AG04450 (cell line): ENCODE data around the gene MGLL. TPM values are rescaled to one million over a fixed set of nuclear protein-coding genes. Genes with fewer than 3 reads are reported as not detected.

ENCODE experiments used
- CTCF ChIA-PET: fragments of 300-600, 350-600 bp; formaldehyde crosslinking; extraction: SDS; loops from one replicate; lab custom pipeline; 2022; ENCODE audit warnings: antibody characterized with exemption, inconsistent platforms; lab: Charles Lee
- POLR2A ChIA-PET: fragments of 350-600 bp; formaldehyde crosslinking; extraction: SDS; loops from one replicate; lab custom pipeline; 2021; ENCODE audit warnings: antibody characterized with exemption, inconsistent platforms; lab: Yijun Ruan, JAX
- DNase-seq: peaks from one replicate; pipeline ENCODE4 v3.0.0-alpha.2; 2011; ENCODE audit warnings: low read depth, low spot score
- H3K27ac ChIP-seq: one replicate; pipeline ENCODE4 v1.5.1; 2012; ENCODE audit warnings: low read depth, low read length, control low read depth
- H3K27me3 ChIP-seq: one replicate; pipeline ENCODE4 v1.6.0; 2012; ENCODE audit warnings: low read length; ENCODE audit not compliant: control insufficient read depth, insufficient read depth
- H3K4me3 ChIP-seq: 2 replicates; pipeline ENCODE4 v1.5.1; 2011; ENCODE audit warnings: mild to moderate bottlenecking, low read depth, low read length, control low read depth
- H3K9me3 ChIP-seq: 2 replicates; pipeline ENCODE4 v1.5.1; 2012; ENCODE audit warnings: low read length; ENCODE audit not compliant: control insufficient read depth, insufficient read depth
- CTCF ChIP-seq: IDR thresholded peaks from 2 replicates; pipeline ENCODE4 v1.5.1; 2011; ENCODE audit warnings: low read depth, low read length, control low read depth, inconsistent platforms
- polyA plus RNA-seq: library from polyadenylated mRNA; depleted of rRNA; stranded (reverse); fragments of >200 nt; gene quantifications from 2 replicates; pipeline ENCODE4 v1.2.3, GENCODE V29; 2011

The MGLL gene
- polyA plus RNA-seq, 1 experiment: 49.1 TPM

- Histone ChIP-seq H3K4me3 (no peak overlapping the region), H3K27ac (no peak overlapping the region), H3K27me3 (no peaks in the 10 kb centered on the region), H3K9me3 (no peaks in the 10 kb centered on the region; the same call in 1 of the 2 replicates)
- ChIA-PET CTCF (interaction anchor here (0.7 kb wide), 1 partner anchor 134 kb away, joined by 3 read pairs; no protein-coding TSS in a partner anchor), POLR2A (no interaction called here)
- TF ChIP-seq CTCF: no peak
- DNase-seq: no peak
Measured at GRCh38 chr3:127785711-127786265, 36.5 kb downstream of the MGLL start.

GRCh38 chr3:127784865-127785710, 37.2 kb downstream of the MGLL start:
- Histone ChIP-seq H3K27ac (peak overlapping the region; percentile 47), H3K9me3 (no peaks in the 10 kb centered on the region; the same call in 1 of the 2 replicates), H3K27me3 (no peaks in the 10 kb centered on the region), H3K4me3 (no peak overlapping the region)
- no peak for TF ChIP-seq CTCF
- POLR2A ChIA-PET: no interaction called here
- CTCF ChIA-PET: no interaction called here
- no peak for DNase-seq

DNA sequence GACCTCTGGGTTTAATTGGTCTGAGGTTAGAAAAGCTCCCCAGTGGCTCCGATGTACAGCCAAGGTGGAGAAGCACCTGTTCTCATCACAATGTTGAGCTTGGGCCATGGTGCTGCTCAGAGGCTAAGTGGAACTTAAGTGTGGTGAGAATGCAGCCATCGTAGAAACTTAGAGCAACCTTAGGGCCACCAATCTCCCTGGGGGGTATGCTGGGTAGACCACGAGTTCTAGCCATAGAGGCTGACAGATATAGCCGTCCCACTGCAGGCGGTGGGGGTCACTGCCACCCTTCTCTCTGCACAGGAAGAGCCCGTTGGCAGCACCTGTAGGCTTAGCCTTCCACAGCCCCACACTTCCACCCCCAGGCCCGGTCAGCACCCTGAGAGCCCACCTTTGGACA, 38.0 kb downstream of the MGLL start:
- CTCF ChIA-PET: no interaction called here
- H3K4me3 ChIP-seq: no peak overlapping the region
- H3K27me3 ChIP-seq: no peaks in the 10 kb centered on the region
- no peak for TF ChIP-seq CTCF
- POLR2A ChIA-PET: interaction anchor here (1.3 kb wide), 1 partner anchor 16 kb away, joined by 4 read pairs; no protein-coding TSS in a partner anchor
- H3K9me3 ChIP-seq: no peaks in the 10 kb centered on the region; the same call in 1 of the 2 replicates
- DNase-seq: no peak
- no peak overlapping the region for H3K27ac ChIP-seq

DNA sequence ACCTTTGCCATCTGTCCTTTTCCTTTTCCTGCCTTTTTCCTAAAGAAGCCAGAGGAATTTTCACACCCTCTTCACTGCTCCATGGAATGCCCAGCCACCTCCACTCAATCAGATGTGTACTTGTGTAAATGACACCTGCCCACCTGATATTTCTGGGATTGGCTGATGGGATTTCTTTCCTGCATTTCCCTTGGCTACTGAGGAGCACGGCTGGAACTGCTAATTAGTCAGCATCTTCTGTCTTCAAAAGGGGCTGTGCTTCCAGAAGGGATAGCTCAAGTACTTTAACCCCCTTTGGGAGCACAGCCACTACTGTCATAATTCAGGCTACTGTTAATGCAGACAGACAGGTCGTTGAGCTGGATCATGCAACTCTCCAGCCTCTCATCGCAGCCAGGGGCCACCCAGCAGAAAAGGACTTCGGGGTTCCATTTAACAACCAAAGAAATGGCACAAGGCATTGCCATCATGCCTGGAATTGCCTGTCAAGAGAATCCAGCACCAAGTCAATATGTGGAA, 38.6 kb downstream of the MGLL start:
- DNase-seq: no peak
- Histone ChIP-seq H3K27ac (no peak overlapping the region), H3K27me3 (no peaks in the 10 kb centered on the region), H3K4me3 (no peak overlapping the region), H3K9me3 (no peaks in the 10 kb centered on the region; the same call in 1 of the 2 replicates)
- POLR2A ChIA-PET: interaction anchor here (1.3 kb wide), 1 partner anchor 15 kb away, joined by 4 read pairs; no protein-coding TSS in a partner anchor
- CTCF ChIA-PET: no interaction called here
- no peak for TF ChIP-seq CTCF
